SK-N-SH (cell line): ENCODE data around the gene TTC21B. TPM values are rescaled to one million over a fixed set of nuclear protein-coding genes. Genes with fewer than 3 reads are reported as not detected.

Source experiments
- CTCF ChIA-PET: fragments of 300-600, 350-600 bp; formaldehyde crosslinking; extraction: SDS; loops from one replicate; lab custom pipeline; 2021; lab: Yijun Ruan, JAX
- POLR2A ChIA-PET: fragments of 350-600 bp; sonication (Branson Sonifier 250); formaldehyde crosslinking; extraction: SDS; loops from one replicate; lab custom pipeline; 2020; ENCODE audit warnings: antibody characterized with exemption, inconsistent platforms; lab: Yijun Ruan, JAX
- DNase-seq: peaks from one replicate; pipeline ENCODE4 v3.0.0; 2012
- H2AFZ ChIP-seq: fragments of 200-600 bp; sonication (generic); 2 replicates; pipeline ENCODE4 v1.8.1; 2016; ENCODE audit warnings: antibody characterized with exemption, mild to moderate bottlenecking, low read depth
- H3F3A ChIP-seq: fragments of 200-600 bp; sonication (generic); replicated peaks from 2 replicates; pipeline ENCODE3; 2016; ENCODE audit warnings: antibody characterized with exemption, mild to moderate bottlenecking; ENCODE audit not compliant: insufficient read depth
- H3K27ac ChIP-seq, 2 experiments: fragments of 200-500 bp in 1 of 2; fragments of 200-600 bp in 1 of 2; sonication (Bioruptor generic) in 1 of 2; sonication (generic), shearing (Covaris generic) in 1 of 2; 2 replicates each; pipeline versions ENCODE4 v1.5.1 to v1.6.1; 2014 to 2016; ENCODE audit warnings: low read depth in 2 of 2, inconsistent platforms in 1 of 2, low read length in 1 of 2, mild to moderate bottlenecking in 1 of 2, mixed read lengths in 1 of 2
- H3K27me3 ChIP-seq: fragments of 200-600 bp; sonication (generic), shearing (Covaris generic); 2 replicates; pipeline ENCODE4 v1.6.1; 2016; ENCODE audit warnings: mixed run types; ENCODE audit not compliant: insufficient read depth
- H3K36me3 ChIP-seq, 2 experiments: fragments of 200-500 bp in 1 of 2; fragments of 200-600 bp in 1 of 2; sonication (Bioruptor generic) in 1 of 2; sonication (generic) in 1 of 2; replicated peaks in 1 of 2; 2 replicates each; pipeline versions ENCODE3 to v1.5.1; 2014 to 2016; ENCODE audit warnings: low read length in 1 of 2, mild to moderate bottlenecking in 1 of 2; ENCODE audit not compliant: insufficient read depth in 2 of 2, control insufficient read depth in 1 of 2
- H3K4me1 ChIP-seq, 2 experiments: fragments of 200-500 bp in 1 of 2; fragments of 200-600 bp in 1 of 2; sonication (Bioruptor generic) in 1 of 2; sonication (generic), shearing (Covaris generic) in 1 of 2; 2 replicates each; pipeline versions ENCODE4 v1.5.1 to v1.6.1; 2014 to 2016; ENCODE audit warnings: low read depth in 1 of 2, low read length in 1 of 2, mixed run types in 1 of 2; ENCODE audit not compliant: insufficient read depth in 2 of 2, control insufficient read depth in 1 of 2
- H3K4me2 ChIP-seq: fragments of 200-600 bp; sonication (generic), shearing (Covaris generic); 2 replicates; pipeline ENCODE4 v1.6.1; 2017; ENCODE audit warnings: mixed run types
- H3K4me3 ChIP-seq, 2 experiments: fragments of 200-500 bp in 1 of 2; fragments of 200-600 bp in 1 of 2; sonication (Bioruptor generic) in 1 of 2; sonication (generic), shearing (Covaris generic) in 1 of 2; 2 replicates each; pipeline versions ENCODE4 v1.5.1 to v1.8.1; 2014 to 2016; ENCODE audit warnings: low read depth in 2 of 2, inconsistent platforms in 1 of 2, low read length in 1 of 2, mild to moderate bottlenecking in 1 of 2, mixed read lengths in 1 of 2, moderate library complexity in 1 of 2
- H3K79me2 ChIP-seq: fragments of 200-600 bp; sonication (generic); 2 replicates; pipeline ENCODE4 v1.8.1; 2017; ENCODE audit warnings: mild to moderate bottlenecking; ENCODE audit not compliant: insufficient read depth
- H3K9ac ChIP-seq: fragments of 200-600 bp; sonication (generic); 2 replicates; pipeline ENCODE4 v1.6.1; 2017; ENCODE audit warnings: mixed run types
- H3K9me2 ChIP-seq: fragments of 200-600 bp; sonication (generic); 2 replicates; pipeline ENCODE4 v1.6.1; 2017; ENCODE audit warnings: mixed run types
- H3K9me3 ChIP-seq: fragments of 200-600 bp; sonication (generic); 2 replicates; pipeline ENCODE4 v1.6.1; 2017; ENCODE audit warnings: mixed run types, mild to moderate bottlenecking, moderate library complexity
- H4K20me1 ChIP-seq: fragments of 200-600 bp; sonication (generic); 2 replicates; pipeline ENCODE4 v1.6.1; 2017; ENCODE audit warnings: mild to moderate bottlenecking, mixed run types; ENCODE audit not compliant: insufficient read depth
- CHD2 ChIP-seq: fragments of 150-350 bp; IDR thresholded peaks from 2 replicates; pipeline ENCODE4 v1.6.1; 2018; ENCODE audit warnings: low read length; ENCODE audit not compliant: partially characterized antibody
- CTCF ChIP-seq: fragments of 200-600 bp; sonication (generic); IDR thresholded peaks from 2 replicates; pipeline ENCODE4 v1.6.1; 2017; ENCODE audit warnings: antibody characterized with exemption, mild to moderate bottlenecking, moderate library complexity
- ELF1 ChIP-seq: IDR thresholded peaks from 2 replicates; pipeline ENCODE4 v1.4.0; 2012
- EZH2phosphoT487 ChIP-seq: fragments of 200-600 bp; sonication (generic); IDR thresholded peaks from 2 replicates; pipeline ENCODE4 v1.6.1; 2017; ENCODE audit warnings: low read depth, mixed run types, mild to moderate bottlenecking, antibody characterized with exemption, moderate library complexity, borderline replicate concordance
- FOXJ3 ChIP-seq: sonication (generic); formaldehyde crosslinking; IDR thresholded peaks from 2 replicates; pipeline ENCODE4 v1.5.1; 2020; ENCODE audit warnings: mild to moderate bottlenecking, missing genetic modification reagents
- GABPA ChIP-seq: IDR thresholded peaks from 2 replicates; pipeline ENCODE4 v1.4.0; 2012; ENCODE audit warnings: low read depth, mild to moderate bottlenecking
- IRF3 ChIP-seq: fragments of 150-350 bp; IDR thresholded peaks from 2 replicates; pipeline ENCODE4 v1.6.1; 2016; ENCODE audit warnings: mild to moderate bottlenecking, low read depth, low read length
- MAX ChIP-seq: IDR thresholded peaks from 2 replicates; pipeline ENCODE4 v1.4.0; 2012; ENCODE audit warnings: low read depth
- MEF2A ChIP-seq: IDR thresholded peaks from 2 replicates; pipeline ENCODE4 v1.4.0; 2012; ENCODE audit warnings: low read depth, borderline replicate concordance
- NRF1 ChIP-seq: IDR thresholded peaks from 2 replicates; pipeline ENCODE4 v1.6.1; 2012; ENCODE audit warnings: low read depth, mild to moderate bottlenecking, low read length
- PBX3 ChIP-seq: IDR thresholded peaks from 2 replicates; pipeline ENCODE4; 2012
- POLR2AphosphoS5 ChIP-seq: IDR thresholded peaks from 2 replicates; pipeline ENCODE4 v1.6.1; 2012; ENCODE audit warnings: low read depth, low read length
- RAD21 ChIP-seq: IDR thresholded peaks from 2 replicates; pipeline ENCODE4 v1.6.1; 2012; ENCODE audit warnings: mild to moderate bottlenecking, low read length
- REST ChIP-seq: IDR thresholded peaks from 2 replicates; pipeline ENCODE4 v1.6.1; 2012; ENCODE audit warnings: mild to moderate bottlenecking, low read depth, low read length, moderate library complexity
- RFX5 ChIP-seq: IDR thresholded peaks from 2 replicates; pipeline ENCODE4 v1.6.1; 2012; ENCODE audit warnings: mild to moderate bottlenecking, improper control_type of control experiment, low read length
- RXRA ChIP-seq: IDR thresholded peaks from 2 replicates; pipeline ENCODE4 v1.4.0; 2012; ENCODE audit warnings: low read depth, mild to moderate bottlenecking, borderline replicate concordance
- SMC3 ChIP-seq: IDR thresholded peaks from 2 replicates; pipeline ENCODE4 v1.6.1; 2012; ENCODE audit warnings: low read depth, low read length, improper control_type of control experiment
- TCF12 ChIP-seq: IDR thresholded peaks from 2 replicates; pipeline ENCODE4 v1.4.0; 2012
- USF2 ChIP-seq: fragments of 150-350 bp; IDR thresholded peaks from 2 replicates; pipeline ENCODE4 v1.6.1; 2017; ENCODE audit warnings: antibody characterized with exemption, low read length, low read depth, borderline replicate concordance
- YY1 ChIP-seq: IDR thresholded peaks from 2 replicates; pipeline ENCODE4 v1.4.0; 2012; ENCODE audit warnings: low read depth, mild to moderate bottlenecking
- ZBTB33 ChIP-seq: IDR thresholded peaks from 2 replicates; pipeline ENCODE4 v1.4.0; 2012; ENCODE audit warnings: low read depth, borderline replicate concordance
- WGBS: methylation state at CpG from one replicate; pipeline ENCODE4 v1.1.6; 2017; ENCODE audit warnings: low lambda C conversion rate; 5-methylcytosine and 5-hydroxymethylcytosine counted together
- polyA plus RNA-seq, 3 experiments: library from polyadenylated mRNA; depleted of rRNA; stranded (reverse); fragments of >200 nt; gene quantifications; 2 replicates each; pipeline ENCODE4 v1.2.3, GENCODE V29; 2012

Gene TTC21B
- polyA plus RNA-seq, 1 of the 3 experiments (the other 2 are of a cell fraction) = 10.1 TPM

- no peak for TF ChIP-seq RXRA
- TF ChIP-seq CTCF = no peak
- no peak for TF ChIP-seq ELF1
- TF ChIP-seq MEF2A = no peak
- no peak for TF ChIP-seq NRF1
- TF ChIP-seq RFX5 = no peak
Observed at GRCh38 chr2:165889798-165890197, 63.8 kb downstream of the TTC21B start (continued).

- POLR2A ChIA-PET = no interaction called here
- no peak overlapping the region for H3K4me3 ChIP-seq
Observed at GRCh38 chr2:165889158-165889557, 64.4 kb downstream of the TTC21B start.

More at GRCh38 chr2:165889158-165889557, 64.4 kb downstream of the TTC21B start:
- H3K27ac ChIP-seq = no peak overlapping the region
- no peak overlapping the region for H2AFZ ChIP-seq
- H3K36me3 ChIP-seq = peaks cover 56 to 65% of the 10 kb centered on the region in 2 experiments
- H3K9me2 ChIP-seq = no peaks in the 10 kb centered on the region
- H3K9ac ChIP-seq = no peak overlapping the region
- H4K20me1 ChIP-seq = no peaks in the 10 kb centered on the region
- H3K79me2 ChIP-seq = no peaks in the 10 kb centered on the region
- DNase-seq = no peak
- no peak overlapping the region for H3K4me2 ChIP-seq
- no peaks in the 10 kb centered on the region for H3F3A ChIP-seq
- no peaks in the 10 kb centered on the region for H3K4me1 ChIP-seq
- no peaks in the 10 kb centered on the region for H3K9me3 ChIP-seq
- WGBS = 100% methylated on average over 1 of the region's 1 CpG
- TF ChIP-seq TCF12 (no peak), NRF1 (no peak), RXRA (no peak), EZH2phosphoT487 (no peak), REST (no peak), ELF1 (no peak), ZBTB33 (no peak), MAX (no peak), POLR2AphosphoS5 (no peak), RFX5 (no peak), GABPA (no peak), CHD2 (no peak), SMC3 (no peak), USF2 (no peak), RAD21 (no peak), FOXJ3 (no peak), IRF3 (no peak), YY1 (no peak), PBX3 (no peak)
- H3K27me3 ChIP-seq = no peaks in the 10 kb centered on the region
- CTCF ChIA-PET = interaction anchor here (1.6 kb wide), 1 partner anchor 15 kb away, joined by 5 read pairs; no protein-coding TSS in a partner anchor
